Thyroid gland (tissue), 4 donors: ENCODE measurements around the gene TMTC3.

Experiments used
- CTCF ChIP-seq, 6 experiments: fragments of 200-600 bp in 3 of 6; fragments of 450-650 bp in 3 of 6; sonication (generic) in 3 of 6; IDR thresholded peaks; one replicate each; pipeline ENCODE4 v1.5.1; 2016 to 2019; ENCODE audit warnings: antibody characterized with exemption in 6 of 6, mild to moderate bottlenecking in 2 of 6, inconsistent platforms in 1 of 6, moderate library complexity in 1 of 6
- POLR2A ChIP-seq, 2 donors: fragments of 450-650 bp; IDR thresholded peaks; one replicate each; pipeline ENCODE4 v1.6.1; 2017; ENCODE audit warnings: antibody characterized with exemption in 2 of 2, mild to moderate bottlenecking in 2 of 2, moderate library complexity in 1 of 2

- TF ChIP-seq CTCF (IDR thresholded peaks at IDR 0.05), result no peak
- no peak for TF ChIP-seq POLR2A (IDR thresholded peaks at IDR 0.05)
Measured at GRCh38 chr12:88227263-88227662, 85.2 kb downstream of the TMTC3 start.
